Measurements from ENCODE around the gene NOX5.
A peak's percentile ranks its signal among the peaks of the same experiment; 100 is the strongest.

The NOX5 gene

DNA sequence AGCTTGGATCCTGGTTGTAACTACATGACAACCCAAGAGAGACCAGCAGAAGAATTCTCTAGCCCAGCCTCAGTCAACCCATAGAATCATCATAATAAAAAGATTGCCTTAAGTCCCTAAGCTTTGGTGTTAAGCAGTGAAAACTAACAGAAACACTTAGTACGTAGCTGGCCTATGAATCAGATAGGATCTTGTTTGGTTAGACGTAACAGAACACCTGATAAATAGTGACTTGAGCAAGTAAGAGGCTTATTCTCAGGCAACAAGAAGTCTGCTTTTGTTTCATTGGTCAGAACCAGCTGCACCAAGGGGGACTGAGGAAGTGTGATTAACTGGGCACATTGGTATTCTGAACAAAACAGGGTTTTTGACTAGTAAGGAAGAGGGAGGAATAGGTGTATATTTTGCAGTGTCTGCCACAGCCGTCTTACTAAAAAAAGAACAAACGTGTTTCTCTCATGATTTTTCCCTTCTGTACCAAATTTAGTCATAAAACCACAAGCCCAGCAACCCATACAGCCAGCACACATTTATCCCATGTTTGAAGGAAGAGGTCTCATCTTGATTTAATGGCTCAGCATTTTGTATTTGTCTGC, 92.6 kb downstream of the NOX5 start:
- DNase-seq, result peak; percentile 52
